Measurements from ENCODE around the gene FGG.

GRCh38 chr4:154603033-154603943 is 9.2 kb downstream of the FGG start:
- TF ChIP-seq, protein P1, sequence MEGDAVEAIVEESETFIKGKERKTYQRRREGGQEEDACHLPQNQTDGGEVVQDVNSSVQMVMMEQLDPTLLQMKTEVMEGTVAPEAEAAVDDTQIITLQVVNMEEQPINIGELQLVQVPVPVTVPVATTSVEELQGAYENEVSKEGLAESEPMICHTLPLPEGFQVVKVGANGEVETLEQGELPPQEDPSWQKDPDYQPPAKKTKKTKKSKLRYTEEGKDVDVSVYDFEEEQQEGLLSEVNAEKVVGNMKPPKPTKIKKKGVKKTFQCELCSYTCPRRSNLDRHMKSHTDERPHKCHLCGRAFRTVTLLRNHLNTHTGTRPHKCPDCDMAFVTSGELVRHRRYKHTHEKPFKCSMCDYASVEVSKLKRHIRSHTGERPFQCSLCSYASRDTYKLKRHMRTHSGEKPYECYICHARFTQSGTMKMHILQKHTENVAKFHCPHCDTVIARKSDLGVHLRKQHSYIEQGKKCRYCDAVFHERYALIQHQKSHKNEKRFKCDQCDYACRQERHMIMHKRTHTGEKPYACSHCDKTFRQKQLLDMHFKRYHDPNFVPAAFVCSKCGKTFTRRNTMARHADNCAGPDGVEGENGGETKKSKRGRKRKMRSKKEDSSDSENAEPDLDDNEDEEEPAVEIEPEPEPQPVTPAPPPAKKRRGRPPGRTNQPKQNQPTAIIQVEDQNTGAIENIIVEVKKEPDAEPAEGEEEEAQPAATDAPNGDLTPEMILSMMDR (conservative IDR thresholded peaks at IDR 0.05 in 1 of 2, IDR thresholded peaks at IDR 0.05 in 1 of 2; ENCODE audit: low read depth in 1 of 2, low read length in 2 of 2), result no peak
- TF ChIP-seq EZH2 (IDR thresholded peaks at IDR 0.05; ENCODE audit: low read length, missing control alignments), result no peak

Data from fibroblast of lung (primary cell).